HG02798 (cell line): ENCODE results near the gene ITGAX.
"Not testable (repeated sequence)": the region's sequence is repeated elsewhere in the genome, so short reads cannot be mapped to it uniquely, and the experiment has no call there.

Experiments
- ATAC-seq: cut with Tn5 transposase; IDR thresholded peaks from one replicate; pipeline ENCODE4 v1.9.1; 2021; ENCODE audit warnings: mild to moderate bottlenecking; ENCODE audit not compliant: unreplicated experiment, poor library complexity

Gene ITGAX

GRCh38 chr16:31354394-31355291 lies at the start of gene ITGAX:
ITGAX (plus strand) TSS chr16:31355176; CDS start chr16:31355255, 79 bp downstream.
- peak; percentile 79 for ATAC-seq

- no peak for ATAC-seq
Observed at GRCh38 chr16:31305219-31305618, 49.8 kb upstream of the ITGAX start.

DNA sequence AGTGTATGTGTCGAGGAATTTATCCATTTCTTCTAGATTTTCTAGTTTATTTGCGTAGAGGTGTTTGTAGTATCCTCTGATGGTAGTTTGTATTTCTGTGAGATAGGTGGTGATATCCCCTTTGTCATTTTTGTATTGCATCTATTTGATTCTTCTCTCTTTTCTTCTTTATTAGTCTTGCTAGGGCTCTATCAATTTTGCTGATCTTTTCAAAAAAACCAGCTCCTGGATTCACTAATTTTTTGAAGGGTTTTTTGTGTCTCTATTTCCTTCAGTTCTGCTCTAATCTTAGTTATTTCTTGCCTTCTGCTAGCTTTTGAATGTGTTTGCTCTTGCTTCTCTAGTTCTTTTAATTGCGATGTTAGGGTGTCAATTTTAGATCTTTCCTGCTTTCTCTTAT lies 46.6 kb upstream of the ITGAX start:
- not testable (repeated sequence) for ATAC-seq

GRCh38 chr16:31322500-31322899 lies 32.5 kb upstream of the ITGAX start:
- ATAC-seq: no peak

DNA sequence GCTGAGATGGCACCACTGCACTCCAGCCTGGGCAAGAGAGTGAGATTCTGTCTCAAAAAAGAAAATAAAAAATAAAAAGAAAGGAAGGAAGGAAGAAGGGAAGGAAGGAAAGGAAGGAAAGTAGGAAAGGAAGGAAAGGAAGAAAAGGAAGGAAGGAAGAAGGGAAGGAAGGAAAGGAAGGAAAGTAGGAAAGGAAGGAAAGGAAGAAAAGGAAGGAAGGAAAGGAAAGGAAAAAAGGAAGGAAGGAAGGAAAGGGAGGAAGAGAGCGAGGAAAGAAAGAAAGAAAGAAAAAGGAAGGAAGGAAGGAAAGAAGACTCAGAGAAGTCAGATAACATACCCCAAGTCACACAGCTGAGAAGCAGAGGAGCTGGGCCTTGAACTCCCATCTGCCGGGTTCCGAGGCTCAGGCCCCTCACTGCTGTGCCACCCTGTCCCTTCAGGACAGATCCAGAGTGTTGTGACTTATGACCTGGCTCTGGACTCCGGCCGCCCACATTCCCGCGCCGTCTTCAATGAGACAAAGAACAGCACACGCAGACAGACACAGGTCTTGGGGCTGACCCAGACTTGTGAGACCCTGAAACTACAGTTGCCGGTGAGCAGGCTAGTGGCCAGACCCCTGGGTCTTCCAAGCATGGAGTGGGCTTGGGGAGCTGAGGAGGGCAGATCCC lies 30.9 kb upstream of the ITGAX start:
- no peak for ATAC-seq

DNA sequence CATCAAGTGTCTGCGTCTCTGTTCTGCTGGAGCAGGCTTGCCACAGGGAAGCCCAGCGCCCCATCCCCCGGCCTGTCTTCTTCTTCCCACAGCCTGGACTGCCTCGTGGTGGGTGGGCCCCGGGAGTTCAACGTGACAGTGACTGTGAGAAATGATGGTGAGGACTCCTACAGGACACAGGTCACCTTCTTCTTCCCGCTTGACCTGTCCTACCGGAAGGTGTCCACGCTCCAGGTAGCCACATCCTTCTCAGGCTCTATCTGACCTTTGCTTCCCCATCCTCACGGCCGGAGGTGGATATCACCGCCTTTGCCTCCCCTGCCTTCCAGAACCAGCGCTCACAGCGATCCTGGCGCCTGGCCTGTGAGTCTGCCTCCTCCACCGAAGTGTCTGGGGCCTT lies 29.8 kb upstream of the ITGAX start:
- ATAC-seq: no peak

GRCh38 chr16:31327646-31328225 lies 27.2 kb upstream of the ITGAX start:
- no peak for ATAC-seq

DNA sequence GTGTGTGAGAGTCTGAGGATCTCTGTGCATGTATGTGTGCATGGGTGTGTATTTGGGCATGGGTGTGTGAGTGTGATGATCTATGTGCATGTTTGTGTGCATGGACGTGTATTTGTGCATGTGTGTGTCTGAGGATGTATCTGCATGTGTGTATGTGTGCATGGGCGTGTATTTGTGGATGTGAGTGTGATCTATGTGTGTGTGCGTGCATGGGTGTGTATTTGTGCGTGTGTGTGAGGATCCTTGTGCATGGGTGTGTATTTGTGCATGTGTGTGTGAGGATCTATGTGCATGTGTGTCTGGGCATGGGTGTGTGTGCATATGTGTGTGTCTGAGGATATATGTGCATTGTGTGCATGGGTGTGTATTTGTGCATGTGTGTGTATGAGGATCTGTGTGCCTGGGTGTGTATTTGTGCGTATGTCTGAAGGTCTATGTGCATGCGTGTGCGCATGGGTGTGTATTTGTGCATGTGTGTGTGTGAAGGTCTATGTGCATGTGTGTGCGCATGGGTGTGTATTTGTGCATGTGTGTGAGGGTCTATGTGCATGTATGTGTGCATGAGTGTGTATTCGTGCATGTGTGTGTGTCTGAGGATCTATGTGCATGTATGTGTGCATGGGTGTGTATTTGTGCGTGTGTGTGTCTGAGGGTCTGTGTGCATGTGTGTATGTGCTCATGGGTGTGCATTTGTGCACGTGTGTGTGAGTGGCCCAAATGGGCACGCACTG lies 26.5 kb upstream of the ITGAX start:
- ATAC-seq: no peak

- ATAC-seq: no peak
Observed at GRCh38 chr16:31329671-31330552, 25.1 kb upstream of the ITGAX start.

DNA sequence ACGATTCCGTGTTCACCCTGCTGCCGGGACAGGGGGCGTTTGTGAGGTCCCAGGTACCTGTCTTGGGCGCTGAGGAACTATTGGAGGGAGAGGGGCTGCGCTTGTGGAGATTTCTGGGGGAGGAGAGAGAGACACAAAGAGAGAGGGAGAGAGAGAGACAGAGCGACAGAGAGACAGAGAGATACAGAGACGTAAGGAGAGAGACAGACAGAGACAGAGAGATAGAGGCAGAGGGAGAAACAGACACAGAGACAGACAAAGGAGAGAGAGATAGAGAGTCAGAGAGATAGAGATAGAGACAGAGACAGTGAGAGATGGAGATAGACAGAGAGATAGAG lies 24.5 kb upstream of the ITGAX start:
- no peak for ATAC-seq

DNA sequence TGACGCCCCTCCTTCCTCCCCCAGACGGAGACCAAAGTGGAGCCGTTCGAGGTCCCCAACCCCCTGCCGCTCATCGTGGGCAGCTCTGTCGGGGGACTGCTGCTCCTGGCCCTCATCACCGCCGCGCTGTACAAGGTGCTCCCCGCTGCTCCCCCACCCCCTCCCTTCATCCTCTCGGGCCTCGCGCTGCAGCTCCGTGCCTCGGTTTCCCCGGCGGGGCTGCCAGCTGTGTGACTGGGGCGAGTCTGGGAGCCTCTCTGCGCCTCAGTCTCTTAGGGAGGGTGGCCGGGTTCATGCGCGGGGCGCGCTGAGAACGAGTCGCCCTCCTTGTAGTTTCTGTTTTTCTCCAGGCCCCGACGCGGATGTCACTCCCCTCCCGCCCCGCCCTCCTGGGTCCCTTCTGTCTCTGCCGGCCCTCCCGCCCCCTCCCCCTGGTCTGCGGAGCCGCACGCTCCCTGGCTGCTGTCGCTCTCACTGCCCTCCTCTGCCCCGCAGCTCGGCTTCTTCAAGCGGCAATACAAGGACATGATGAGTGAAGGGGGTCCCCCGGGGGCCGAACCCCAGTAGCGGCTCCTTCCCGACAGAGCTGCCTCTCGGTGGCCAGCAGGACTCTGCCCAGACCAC lies 23.7 kb upstream of the ITGAX start:
- ATAC-seq: no peak

DNA sequence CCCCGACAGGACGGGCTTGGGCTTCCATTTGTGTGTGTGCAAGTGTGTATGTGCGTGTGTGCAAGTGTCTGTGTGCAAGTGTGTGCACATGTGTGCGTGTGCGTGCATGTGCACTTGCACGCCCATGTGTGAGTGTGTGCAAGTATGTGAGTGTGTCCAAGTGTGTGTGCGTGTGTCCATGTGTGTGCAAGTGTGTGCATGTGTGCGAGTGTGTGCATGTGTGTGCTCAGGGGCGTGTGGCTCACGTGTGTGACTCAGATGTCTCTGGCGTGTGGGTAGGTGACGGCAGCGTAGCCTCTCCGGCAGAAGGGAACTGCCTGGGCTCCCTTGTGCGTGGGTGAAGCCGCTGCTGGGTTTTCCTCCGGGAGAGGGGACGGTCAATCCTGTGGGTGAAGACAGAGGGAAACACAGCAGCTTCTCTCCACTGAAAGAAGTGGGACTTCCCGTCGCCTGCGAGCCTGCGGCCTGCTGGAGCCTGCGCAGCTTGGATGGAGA lies 23.1 kb upstream of the ITGAX start:
- ATAC-seq: no peak

GRCh38 chr16:31332544-31332943 lies 22.4 kb upstream of the ITGAX start:
- no peak for ATAC-seq

GRCh38 chr16:31333686-31334649 lies 21.0 kb upstream of the ITGAX start:
- ATAC-seq: no peak

GRCh38 chr16:31334934-31335333 lies 20.0 kb upstream of the ITGAX start:
- no peak for ATAC-seq

DNA sequence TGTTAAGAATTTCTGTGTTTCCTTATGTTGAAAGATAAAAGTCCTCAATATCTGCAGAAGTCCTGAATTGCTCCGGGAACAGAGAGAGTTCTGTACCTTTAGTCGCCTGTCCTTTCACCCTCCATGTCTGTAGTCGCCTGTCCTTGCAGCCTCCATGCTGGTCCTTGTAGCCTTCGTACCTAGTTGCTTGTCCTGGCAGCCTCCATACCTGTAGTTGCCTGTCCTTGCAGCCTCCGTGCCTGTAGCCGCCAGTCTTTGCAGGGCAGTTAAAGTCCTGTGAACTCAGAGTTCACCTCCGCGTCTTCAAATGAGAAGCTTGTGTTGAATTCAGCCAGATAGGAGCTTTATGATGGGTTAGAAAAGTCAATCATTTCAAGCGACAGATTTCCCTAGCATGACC lies 19.5 kb upstream of the ITGAX start:
- no peak for ATAC-seq

GRCh38 chr16:31338166-31338685 lies 16.8 kb upstream of the ITGAX start:
- ATAC-seq: not testable (repeated sequence)

DNA sequence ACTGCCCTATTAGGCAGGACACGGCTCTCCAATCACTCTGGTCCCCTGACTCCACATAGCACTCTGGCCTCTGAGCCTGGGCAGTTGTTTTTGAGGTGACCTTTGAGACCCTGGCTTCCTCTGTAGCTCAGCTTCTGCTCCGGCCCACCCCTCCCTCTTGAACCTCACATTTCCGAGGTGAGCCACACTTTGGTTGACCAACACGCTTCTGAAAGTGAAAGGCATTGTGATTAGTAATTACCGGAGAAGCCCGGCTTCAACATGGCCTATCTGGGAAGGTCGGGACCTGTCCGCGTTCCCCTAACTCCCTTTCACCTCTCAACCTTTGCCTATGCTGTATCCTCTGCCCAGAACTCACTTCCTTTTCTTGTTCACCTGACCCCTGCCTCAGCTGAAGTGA lies 10.3 kb upstream of the ITGAX start:
- ATAC-seq: peak; percentile 84
